Adrenal gland (tissue), 5 donors: Measurements from ENCODE around the gene ARVCF.

Source experiments
- POLR2A ChIP-seq, 2 donors: fragments of 450-650 bp; IDR thresholded peaks; one replicate each; pipeline ENCODE4 v1.6.1; 2017; ENCODE audit warnings: antibody characterized with exemption in 2 of 2, mild to moderate bottlenecking in 2 of 2, moderate library complexity in 1 of 2
- TF ChIP-seq, protein P1 (sequence below), 6 experiments: fragments of 450-650 bp in 4 of 6; fragments of 200-600 bp in 2 of 6; sonication (generic) in 1 of 6; IDR thresholded peaks; 1 replicate in 5 of 6; 2 replicates in 1 of 6; pipeline versions ENCODE4 v1.5.1 to v1.8.0; 2016 to 2021; ENCODE audit warnings: antibody characterized with exemption in 6 of 6, mild to moderate bottlenecking in 2 of 6, moderate library complexity in 1 of 6
- donor health status: DM: no; HTN: no; CAD: no.

DNA sequence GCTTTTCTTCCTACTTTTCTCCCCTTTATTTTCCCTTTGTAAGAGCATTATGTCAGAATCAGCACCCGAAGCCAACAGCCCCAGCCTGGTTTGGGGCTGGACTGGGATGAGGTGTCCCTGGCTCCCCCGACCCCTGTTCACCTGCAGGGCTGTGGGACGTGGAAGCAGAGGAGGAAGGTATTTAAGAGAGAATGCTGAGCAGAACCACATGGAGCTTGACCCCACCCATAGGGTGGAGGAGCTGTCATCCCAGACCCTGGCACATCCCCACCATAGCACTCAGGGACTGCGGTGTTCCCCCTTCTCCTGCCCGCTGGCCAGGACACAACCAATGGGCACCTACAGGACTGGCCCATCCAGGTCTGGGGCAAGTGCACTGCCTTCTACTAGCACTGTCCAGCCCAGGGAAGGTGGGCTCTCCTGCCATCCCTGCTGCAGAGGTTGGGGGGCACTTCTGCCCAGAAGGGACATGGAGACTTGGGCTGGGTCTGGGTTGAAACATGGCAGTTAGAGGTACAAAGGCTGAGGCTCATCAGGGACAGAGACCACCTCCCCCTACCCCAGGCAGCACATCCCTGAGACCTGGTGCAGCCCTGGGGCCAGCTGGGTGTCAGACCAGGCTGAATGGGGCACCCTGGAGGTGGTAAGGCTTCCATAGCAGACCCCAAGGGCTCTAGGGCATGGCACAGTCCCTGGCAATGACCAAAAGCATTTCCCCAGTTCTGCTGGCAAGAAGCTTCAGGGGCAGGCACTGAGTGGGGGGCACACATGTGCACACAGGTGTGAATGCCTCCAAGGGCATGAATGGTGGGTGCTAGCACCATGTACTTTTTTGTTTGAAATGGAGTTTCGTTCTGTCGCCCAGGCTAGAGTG lies 23.9 kb upstream of the ARVCF start:
- TF ChIP-seq, protein P1, sequence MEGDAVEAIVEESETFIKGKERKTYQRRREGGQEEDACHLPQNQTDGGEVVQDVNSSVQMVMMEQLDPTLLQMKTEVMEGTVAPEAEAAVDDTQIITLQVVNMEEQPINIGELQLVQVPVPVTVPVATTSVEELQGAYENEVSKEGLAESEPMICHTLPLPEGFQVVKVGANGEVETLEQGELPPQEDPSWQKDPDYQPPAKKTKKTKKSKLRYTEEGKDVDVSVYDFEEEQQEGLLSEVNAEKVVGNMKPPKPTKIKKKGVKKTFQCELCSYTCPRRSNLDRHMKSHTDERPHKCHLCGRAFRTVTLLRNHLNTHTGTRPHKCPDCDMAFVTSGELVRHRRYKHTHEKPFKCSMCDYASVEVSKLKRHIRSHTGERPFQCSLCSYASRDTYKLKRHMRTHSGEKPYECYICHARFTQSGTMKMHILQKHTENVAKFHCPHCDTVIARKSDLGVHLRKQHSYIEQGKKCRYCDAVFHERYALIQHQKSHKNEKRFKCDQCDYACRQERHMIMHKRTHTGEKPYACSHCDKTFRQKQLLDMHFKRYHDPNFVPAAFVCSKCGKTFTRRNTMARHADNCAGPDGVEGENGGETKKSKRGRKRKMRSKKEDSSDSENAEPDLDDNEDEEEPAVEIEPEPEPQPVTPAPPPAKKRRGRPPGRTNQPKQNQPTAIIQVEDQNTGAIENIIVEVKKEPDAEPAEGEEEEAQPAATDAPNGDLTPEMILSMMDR (IDR thresholded peaks at IDR 0.05) = no peak
- TF ChIP-seq POLR2A (IDR thresholded peaks at IDR 0.05) = no peak
